GM18517 (cell line): ENCODE results near the gene CLNK.
A peak's percentile ranks its signal among the peaks of the same experiment; 100 is the strongest.

ENCODE experiments used
- ATAC-seq: cut with Tn5 transposase; IDR thresholded peaks from one replicate; pipeline ENCODE4 v1.9.1; 2021; ENCODE audit warnings: mild to moderate bottlenecking, moderate library complexity; ENCODE audit not compliant: unreplicated experiment

Gene CLNK

DNA sequence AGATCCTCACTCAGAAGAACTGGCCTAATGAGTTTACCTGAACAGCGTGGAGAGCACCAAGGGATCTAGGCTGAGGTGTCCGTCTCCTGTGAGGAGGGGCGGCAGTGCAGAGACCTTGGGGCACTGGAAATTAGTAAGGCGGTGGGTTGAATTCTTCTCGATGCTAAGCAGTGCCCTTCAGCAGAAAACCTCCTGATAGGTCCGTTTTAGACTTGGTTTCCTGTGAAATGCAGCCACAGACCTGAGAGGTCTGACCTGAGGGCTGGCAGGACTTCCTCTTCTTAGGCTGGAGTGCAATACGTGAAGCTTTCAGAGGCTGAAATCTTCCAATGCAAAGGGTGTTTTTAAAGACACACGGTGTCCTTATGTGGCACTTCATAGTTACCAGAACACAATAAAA lies at the start of gene CLNK:
Gene CLNK (minus strand): TSS at position 138 of the 400 bp plus-strand sequence. CDS start 16,899 bp downstream, outside the sequence.
- ATAC-seq = peak; percentile 87

DNA sequence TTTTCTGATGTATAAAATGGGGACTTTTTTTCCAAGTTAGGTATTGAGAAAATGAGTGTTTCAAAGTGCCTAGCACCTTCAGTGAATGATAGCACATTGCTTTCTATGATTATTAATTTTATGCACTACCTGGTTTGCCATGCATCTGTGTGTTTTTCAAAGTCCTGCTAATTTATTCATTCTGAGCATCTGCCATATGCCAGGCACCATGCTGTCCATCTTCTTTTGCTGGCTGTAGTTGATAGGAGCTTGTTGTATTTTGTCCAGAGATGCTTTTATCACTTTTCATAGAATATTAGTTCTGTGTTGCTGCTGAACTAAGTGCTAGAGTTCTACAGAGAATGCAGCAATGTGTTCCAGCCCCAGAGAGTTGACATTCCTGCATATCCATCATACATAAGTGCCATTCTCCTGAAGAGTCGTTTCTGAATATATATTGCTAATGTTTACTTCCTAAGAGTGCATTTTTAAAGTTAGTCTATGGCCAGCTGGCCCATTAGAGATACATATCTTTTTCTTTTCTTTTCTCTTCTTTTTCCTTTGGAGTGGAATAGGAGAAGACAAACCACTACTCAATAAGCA lies 49.0 kb upstream of the CLNK start:
- no peak for ATAC-seq

GRCh38 chr4:10732914-10733415 lies 48.4 kb upstream of the CLNK start:
- no peak for ATAC-seq

GRCh38 chr4:10732235-10732913 lies 47.8 kb upstream of the CLNK start:
- ATAC-seq = peak; percentile 29

DNA sequence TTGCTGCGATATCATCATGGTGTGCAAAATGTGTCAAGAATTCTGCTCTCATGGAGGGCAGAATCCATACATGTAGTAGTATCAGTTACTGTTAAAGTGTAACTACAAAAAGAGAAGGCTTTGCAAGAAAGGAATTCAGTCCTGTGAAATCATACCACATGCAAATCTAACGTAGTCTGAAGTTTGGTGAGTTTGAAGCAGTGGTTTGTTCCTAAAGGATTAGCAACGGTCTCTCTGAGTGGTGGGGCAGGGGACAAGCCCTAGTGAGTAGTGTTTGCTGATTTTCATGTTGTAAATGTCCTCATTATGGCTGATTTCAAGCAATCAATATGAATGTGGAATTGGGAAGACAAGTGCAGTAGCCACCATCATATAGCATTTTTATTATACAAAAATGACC lies 47.1 kb upstream of the CLNK start:
- no peak for ATAC-seq

DNA sequence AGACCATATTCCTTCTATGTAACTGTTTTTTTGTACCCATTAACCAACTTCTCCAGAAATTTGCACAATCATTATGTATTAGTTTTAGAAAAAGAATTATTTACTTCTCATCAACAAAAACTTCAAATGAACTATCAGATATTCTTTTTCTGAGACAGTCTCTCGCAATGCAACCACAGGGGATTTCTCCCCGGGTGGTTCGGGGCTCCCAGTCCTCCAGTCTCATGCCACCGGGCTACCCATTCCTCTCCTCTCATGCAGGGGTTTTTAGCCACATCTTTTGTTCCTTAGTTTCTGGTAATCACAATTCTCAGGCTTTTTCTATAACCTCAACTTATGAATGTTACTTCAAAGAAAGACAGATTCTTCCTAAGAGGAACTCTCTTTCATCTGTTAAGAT lies 46.6 kb upstream of the CLNK start:
- no peak for ATAC-seq

GRCh38 chr4:10730590-10730989 lies 46.0 kb upstream of the CLNK start:
- ATAC-seq = peak; percentile 69

DNA sequence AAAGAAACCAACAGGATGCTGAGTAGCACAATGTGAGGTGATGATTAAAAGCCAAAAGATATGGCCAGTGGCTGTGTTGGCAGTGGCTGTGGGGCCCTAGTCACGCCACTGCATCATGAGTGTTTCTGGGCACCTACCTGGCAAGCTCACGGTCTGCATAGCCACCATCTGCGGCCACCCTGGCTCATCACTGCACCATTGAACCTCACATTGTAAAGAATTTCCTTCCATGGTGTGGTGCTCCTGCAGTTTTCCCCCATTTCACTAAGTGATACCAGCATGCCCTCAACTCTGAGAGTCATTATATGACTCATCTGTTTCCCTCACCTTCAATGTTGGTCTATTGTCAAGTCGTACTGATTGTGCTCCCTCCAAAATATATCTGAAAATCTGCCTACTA lies 45.5 kb upstream of the CLNK start:
- peak; percentile 50 for ATAC-seq

DNA sequence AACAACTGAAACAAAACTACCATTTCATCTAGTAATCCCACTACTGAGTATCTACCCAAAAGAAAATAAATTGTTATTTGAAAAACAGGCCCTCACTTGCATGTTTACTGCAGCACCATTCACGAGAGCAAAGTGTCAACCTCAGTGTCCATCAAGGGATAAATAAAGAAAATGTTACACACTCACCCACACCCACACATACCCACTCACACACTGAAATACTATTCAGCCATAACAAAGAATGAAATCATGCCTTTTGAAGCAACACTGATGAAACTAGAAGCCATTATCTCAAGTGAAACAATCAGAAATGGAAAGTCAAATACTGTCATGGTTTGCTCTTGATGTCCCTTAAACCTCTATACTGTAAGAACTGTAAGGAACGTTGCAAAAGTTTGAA lies 44.8 kb upstream of the CLNK start:
- ATAC-seq = no peak

DNA sequence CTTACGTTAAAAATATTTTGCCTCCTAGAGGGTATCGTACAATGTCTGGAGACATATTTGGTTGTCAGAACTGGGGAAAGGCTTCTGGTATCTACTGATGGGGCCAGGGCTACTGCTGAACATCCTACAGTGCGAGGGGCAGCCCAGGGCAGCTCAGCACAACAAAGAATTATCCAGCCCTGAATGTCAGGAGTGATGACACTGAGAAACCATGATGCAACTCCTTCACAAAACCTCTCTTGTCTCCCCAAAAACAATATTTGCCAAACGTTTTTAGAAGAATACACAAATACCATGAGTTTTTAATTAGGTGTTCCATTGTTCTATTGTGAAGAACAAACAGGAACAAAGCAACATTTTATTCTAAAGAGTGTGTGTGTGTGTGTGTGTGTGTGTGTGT lies 43.4 kb upstream of the CLNK start:
- ATAC-seq = no peak

DNA sequence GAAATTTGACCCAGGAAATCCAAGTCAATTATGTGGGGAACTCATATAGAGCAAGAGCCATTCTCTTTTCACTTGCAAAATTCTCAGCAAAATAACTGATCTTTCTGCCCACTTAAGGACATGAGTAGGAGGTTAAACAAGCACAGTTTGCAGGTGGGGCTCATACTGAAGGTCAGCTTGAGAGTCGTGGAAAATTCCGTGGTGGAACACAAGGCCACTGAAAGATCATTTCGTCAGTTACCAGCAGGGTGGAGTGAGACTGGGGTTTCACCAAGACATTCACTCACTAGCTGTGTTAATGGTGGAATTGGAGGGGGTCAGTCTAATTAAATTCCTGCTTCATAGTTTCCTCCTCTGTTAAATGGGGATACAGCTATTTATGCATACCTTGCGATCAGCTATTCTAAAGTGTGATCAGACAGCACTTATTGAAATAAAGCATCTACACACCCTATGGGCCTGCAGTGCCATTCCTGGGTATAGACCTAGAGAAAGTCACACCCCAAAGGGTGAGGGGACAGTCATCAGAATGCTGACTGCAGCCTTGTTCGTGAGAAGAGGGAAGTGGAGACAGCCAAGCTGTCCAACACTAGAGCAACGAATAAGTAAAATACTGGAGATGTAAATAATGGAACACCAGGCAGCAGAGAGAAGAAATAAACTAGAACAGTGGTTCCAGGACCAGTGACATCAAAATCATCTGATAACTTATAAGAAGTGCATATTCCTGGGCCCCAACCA lies 42.7 kb upstream of the CLNK start:
- no peak for ATAC-seq

DNA sequence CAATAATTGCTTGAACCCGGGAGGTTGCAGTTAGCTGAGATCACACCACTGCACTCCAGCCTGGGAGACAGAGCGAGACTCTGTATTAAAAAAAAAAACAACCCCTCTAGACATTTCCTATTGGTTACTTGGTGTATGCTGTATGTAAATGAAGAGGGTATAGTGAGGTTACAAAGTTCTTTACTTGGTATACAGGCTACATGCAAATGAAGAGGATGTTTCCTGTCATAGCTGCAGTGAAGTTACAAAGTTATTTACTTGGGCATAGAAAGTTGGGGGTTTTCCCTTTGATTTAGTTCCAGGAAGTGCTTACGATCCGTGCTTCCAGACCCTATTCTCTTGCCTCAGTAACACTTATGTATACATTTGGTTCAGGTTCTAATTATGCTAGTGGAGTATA lies 38.4 kb upstream of the CLNK start:
- peak; percentile 98 for ATAC-seq

DNA sequence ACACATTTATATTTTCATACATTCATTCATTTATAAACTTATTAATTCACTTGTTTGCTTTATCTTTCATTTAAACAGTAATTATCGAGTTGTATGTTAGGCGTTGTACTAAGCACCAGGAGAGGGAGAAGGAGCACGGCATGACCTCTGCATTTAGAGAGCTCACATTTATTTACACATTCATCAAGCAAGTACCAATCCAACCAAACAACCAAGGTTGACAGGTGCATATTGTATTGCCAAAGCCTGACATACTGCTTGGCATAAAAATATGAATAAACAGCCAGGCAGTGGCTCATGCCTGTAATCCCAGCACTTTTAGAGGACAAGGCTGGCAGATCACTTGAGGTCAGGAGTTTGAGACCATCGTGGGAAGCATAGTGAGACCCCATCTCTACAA lies 37.0 kb upstream of the CLNK start:
- ATAC-seq = no peak

DNA sequence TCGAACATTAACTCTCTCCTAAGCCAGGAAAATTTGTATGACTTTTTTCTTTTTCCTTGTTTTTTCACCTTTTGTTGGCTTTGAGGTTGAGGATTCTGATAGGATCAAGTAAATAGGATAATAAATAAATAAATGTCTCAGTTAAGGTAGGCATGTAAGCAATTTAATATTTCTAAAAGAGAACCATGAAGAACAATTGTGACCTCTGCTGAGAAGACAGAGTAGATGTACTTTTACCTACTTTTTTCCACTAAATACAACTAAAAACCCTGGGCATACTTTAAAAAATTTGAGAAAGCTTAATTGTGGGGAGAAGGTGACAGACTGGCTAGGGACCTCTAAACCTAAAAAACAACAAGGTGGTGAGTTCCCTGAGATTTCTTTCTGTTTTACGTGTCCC lies 31.6 kb upstream of the CLNK start:
- ATAC-seq = no peak

- ATAC-seq = no peak
Measured at GRCh38 chr4:10715696-10716095, 31.1 kb upstream of the CLNK start.

DNA sequence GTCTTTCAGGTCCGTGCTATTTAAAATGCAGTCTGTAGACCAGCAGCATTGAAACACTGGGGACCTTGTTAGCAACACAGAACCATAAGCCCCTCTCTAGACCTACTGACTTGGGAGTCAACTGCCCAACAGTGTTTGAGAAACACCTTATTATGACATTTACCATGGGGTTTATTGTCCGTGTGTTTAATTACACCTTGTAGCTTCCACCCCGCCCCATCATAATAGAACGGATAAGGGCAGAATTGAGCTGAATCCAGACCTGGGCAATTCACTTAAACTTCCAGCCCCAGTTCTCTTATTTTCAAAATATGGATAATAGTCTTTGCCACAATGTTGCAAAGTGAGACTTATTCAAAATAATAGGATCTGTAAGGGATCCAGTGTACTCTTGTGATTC lies 30.6 kb upstream of the CLNK start:
- no peak for ATAC-seq

DNA sequence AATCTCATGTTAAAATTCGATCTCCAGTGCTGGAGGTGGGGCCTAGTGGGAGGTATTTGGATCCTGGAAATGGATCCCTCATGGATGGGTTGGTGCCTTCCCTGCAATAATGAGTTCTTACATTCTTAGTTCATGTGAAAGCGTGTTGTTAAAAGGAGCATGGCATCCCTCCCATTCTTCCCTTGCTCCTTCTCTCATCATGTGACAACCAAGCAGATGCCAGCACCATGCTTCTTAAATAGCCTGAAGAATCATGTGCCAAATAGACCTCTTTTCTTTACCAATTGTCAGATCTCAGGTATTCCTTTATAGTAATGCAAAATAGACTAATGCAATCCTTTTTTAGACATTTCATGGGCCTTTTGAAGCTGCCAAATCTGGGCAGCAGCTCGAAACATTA lies 29.0 kb upstream of the CLNK start:
- ATAC-seq = no peak

- ATAC-seq = no peak
Measured at GRCh38 chr4:10706236-10706635, 21.7 kb upstream of the CLNK start.

GRCh38 chr4:10704430-10704810 lies 19.9 kb upstream of the CLNK start:
- ATAC-seq = no peak

DNA sequence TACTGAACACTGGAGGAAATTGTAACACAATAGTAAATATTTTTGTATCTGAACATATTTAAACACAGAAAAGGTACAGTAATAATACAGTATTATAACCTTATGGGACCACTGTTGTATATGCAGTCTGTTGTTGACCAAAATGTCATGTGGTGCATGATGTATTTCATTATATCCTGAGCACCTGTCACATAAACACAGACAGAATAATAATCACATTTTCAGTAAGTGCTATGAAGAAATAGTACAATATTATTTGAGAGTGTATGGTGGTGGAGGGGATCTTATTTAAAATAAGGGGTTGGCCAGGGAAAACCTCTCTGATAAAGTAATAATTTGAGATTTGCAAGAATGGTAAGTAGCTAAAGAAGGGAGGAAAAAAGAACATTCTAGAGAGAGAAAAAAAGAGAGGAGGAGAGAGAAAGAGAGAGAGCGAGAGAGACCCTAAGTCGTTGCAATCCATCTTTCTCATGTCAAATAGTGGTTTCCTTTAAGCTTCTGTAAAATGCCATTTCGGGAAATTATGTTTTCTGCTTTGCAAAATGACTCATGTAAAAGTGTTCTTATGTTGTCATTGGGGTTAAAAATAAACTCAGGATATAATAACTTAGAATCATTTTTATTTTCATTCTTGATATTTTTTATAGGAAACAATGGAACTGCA lies 19.3 kb upstream of the CLNK start:
- ATAC-seq = no peak

DNA sequence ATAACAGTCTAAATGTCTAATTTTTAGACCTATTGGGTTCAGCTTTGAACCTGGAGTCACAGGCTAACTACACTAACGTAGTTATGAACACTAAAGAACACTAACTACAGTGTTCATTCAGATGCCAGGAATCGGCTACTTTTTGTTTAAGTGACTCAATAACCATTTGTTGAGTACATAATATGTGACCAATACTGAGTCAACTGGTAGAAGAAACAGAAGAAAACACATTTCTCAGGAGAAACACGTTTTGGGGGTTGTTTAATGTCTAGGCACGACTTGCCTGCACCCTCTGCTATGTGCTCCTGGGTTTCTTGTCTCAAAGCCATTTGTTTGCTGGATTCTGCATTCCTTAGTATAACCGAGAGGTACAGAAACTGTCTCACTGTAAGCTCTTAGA lies 18.6 kb upstream of the CLNK start:
- ATAC-seq = no peak
